K562 (cell line): Measurements from ENCODE around the gene MAPT. TPM values are rescaled to one million over a fixed set of nuclear protein-coding genes. Genes with fewer than 3 reads are reported as not detected.
A peak's percentile ranks its signal among the peaks of the same experiment; 100 is the strongest.

Source experiments
- ATAC-seq: fragments of 200-7000 bp; cut with Tn5 transposase; 3 replicates; pipeline ENCODE4 v1.9.1; 2020; ENCODE audit warnings: moderate library complexity
- BruUV-seq: library from RNA; stranded (reverse); fragments of 400-500 nt; replicated peaks from 2 replicates; lab custom pipeline; 2021; lab: Mats Ljungman, UMichigan
- CTCF ChIA-PET: fragments of 300-600 bp; formaldehyde crosslinking; extraction: SDS; loops from one replicate; lab custom pipeline; 2021; ENCODE audit warnings: low intra/inter-chr PET ratio; lab: Yijun Ruan, JAX
- POLR2A ChIA-PET: fragments of 300-600, 350-650 bp; sonication (Branson Sonifier 250); formaldehyde crosslinking; extraction: SDS; loops from one replicate; lab custom pipeline; 2021; ENCODE audit warnings: antibody characterized with exemption, inconsistent platforms; lab: Yijun Ruan, JAX
- DNase-seq, 4 experiments: peaks; one replicate each; pipeline versions ENCODE4 v3.0.0 to v3.0.0-alpha.2; 2011 to 2018; ENCODE audit warnings: low spot score in 3 of 4, mixed read lengths in 3 of 4; ENCODE audit errors: extremely low read depth in 1 of 4
- FAIRE-seq: peaks from 2 replicates; lab custom pipeline; 2011; peaks lifted over from hg19 to GRCh38; lab: Jason Lieb, UNC
- H2AFZ ChIP-seq: 2 replicates; pipeline ENCODE4 v1.6.0; 2011; ENCODE audit warnings: low read depth, low read length, control low read depth, inconsistent platforms
- H3K27ac ChIP-seq: fragments of 200-600 bp; 3 replicates; pipeline ENCODE4 v1.8.0; 2011; ENCODE audit warnings: low read depth, mild to moderate bottlenecking, control low read depth, inconsistent platforms, low read length, moderate library complexity, mixed read lengths; ENCODE audit errors: extremely low read depth
- H3K27me3 ChIP-seq, 2 experiments: fragments of 300-600 bp in 1 of 2; 2 replicates in 1 of 2; 3 replicates in 1 of 2; pipeline versions ENCODE4 v1.6.0 to v1.8.0; 2011; ENCODE audit warnings: inconsistent platforms in 2 of 2, low read length in 2 of 2, mild to moderate bottlenecking in 1 of 2, mixed read lengths in 1 of 2, moderate library complexity in 1 of 2; ENCODE audit not compliant: control insufficient read depth in 2 of 2, insufficient read depth in 2 of 2
- H3K36me3 ChIP-seq: fragments of 300-600 bp; 3 replicates; pipeline ENCODE4 v1.8.0; 2011; ENCODE audit warnings: mild to moderate bottlenecking, low read length, inconsistent platforms; ENCODE audit not compliant: control insufficient read depth, insufficient read depth
- H3K4me1 ChIP-seq, 2 experiments: fragments of 200-600 bp in 1 of 2; replicated peaks in 1 of 2; 2 replicates in 1 of 2; 3 replicates in 1 of 2; pipeline versions ENCODE4 v1.5.1 to v1.8.0; 2011; ENCODE audit warnings: inconsistent platforms in 2 of 2, low read length in 2 of 2, mild to moderate bottlenecking in 1 of 2, mixed read lengths in 1 of 2, moderate library complexity in 1 of 2; ENCODE audit not compliant: control insufficient read depth in 2 of 2, insufficient read depth in 2 of 2
- H3K4me2 ChIP-seq: 2 replicates; pipeline ENCODE4 v1.6.1; 2011; ENCODE audit warnings: low read length, control low read depth, inconsistent platforms, mixed read lengths; ENCODE audit not compliant: insufficient read depth
- H3K4me3 ChIP-seq: fragments of 200-600 bp; sonication (generic), shearing (Covaris generic); 2 replicates; pipeline ENCODE4 v1.5.1; 2016; ENCODE audit warnings: control low read depth, inconsistent platforms
- H3K79me2 ChIP-seq: fragments of 200-600 bp; 3 replicates; pipeline ENCODE4 v1.8.0; 2011; ENCODE audit warnings: low read length, inconsistent platforms; ENCODE audit not compliant: control insufficient read depth, insufficient read depth
- H3K9ac ChIP-seq, 2 experiments: 2 replicates each; pipeline versions ENCODE4 v1.6.0 to v1.6.1; 2011; ENCODE audit warnings: low read depth in 2 of 2, low read length in 2 of 2, control low read depth in 1 of 2, inconsistent platforms in 1 of 2, mild to moderate bottlenecking in 1 of 2, mixed read lengths in 1 of 2; ENCODE audit not compliant: insufficient read depth in 1 of 2
- H3K9me1 ChIP-seq: one replicate; pipeline ENCODE4 v1.6.0; 2011; ENCODE audit warnings: inconsistent platforms, mild to moderate bottlenecking, low read length, moderate library complexity; ENCODE audit not compliant: control insufficient read depth, insufficient read depth
- H3K9me3 ChIP-seq: replicated peaks from 2 replicates; pipeline ENCODE4 v1.5.1; 2011; ENCODE audit warnings: low read depth, low read length, inconsistent platforms; ENCODE audit not compliant: control insufficient read depth, insufficient read depth
- H4K20me1 ChIP-seq: replicated peaks from 2 replicates; pipeline ENCODE4 v1.6.1; 2011; ENCODE audit warnings: low read length, inconsistent platforms, mixed read lengths; ENCODE audit not compliant: control insufficient read depth, insufficient read depth
- ADNP ChIP-seq: fragments of 200-800 bp; sonication (Bioruptor generic); IDR thresholded peaks from 2 replicates; pipeline ENCODE4 v1.6.1; 2016; ENCODE audit warnings: missing genetic modification characterization, missing compliant biosample characterization
- ARHGAP35 ChIP-seq: fragments of 450-650 bp; IDR thresholded peaks from 2 replicates; pipeline ENCODE4 v1.6.1; 2018; ENCODE audit not compliant: partially characterized antibody
- ATF7 ChIP-seq: fragments of 450-650 bp; IDR thresholded peaks from 2 replicates; pipeline ENCODE4 v1.7.1; 2014; ENCODE audit warnings: mild to moderate bottlenecking, moderate library complexity
- BRCA1 ChIP-seq, 2 experiments: fragments of 450-650 bp in 1 of 2; sonication (generic) in 1 of 2; formaldehyde crosslinking in 1 of 2; IDR thresholded peaks; 2 replicates each; pipeline versions ENCODE4 v1.5.0 to v1.6.1; 2017 to 2020; ENCODE audit warnings: mild to moderate bottlenecking in 1 of 2, missing genetic modification reagents in 1 of 2
- KLF1 ChIP-seq: fragments of 450-650 bp; IDR thresholded peaks from 2 replicates; pipeline ENCODE4 v1.6.1; 2016; ENCODE audit warnings: missing genetic modification characterization, missing compliant biosample characterization
- SMARCE1 ChIP-seq: fragments of 450-650 bp; IDR thresholded peaks from 2 replicates; pipeline ENCODE4 v1.7.1; 2016; ENCODE audit warnings: mild to moderate bottlenecking
- YBX1 ChIP-seq: fragments of 450-650 bp; IDR thresholded peaks from 2 replicates; pipeline ENCODE4 v1.7.1; 2016; ENCODE audit warnings: mild to moderate bottlenecking
- ZNF253 ChIP-seq: fragments of 250-450 bp; sonication (Bioruptor Pico); conservative IDR thresholded peaks from 2 replicates; pipeline ENCODE4 v1.6.1; 2021; ENCODE audit warnings: mild to moderate bottlenecking
- WGBS: fragments of 100-300 bp; shearing (Covaris generic); methylation state at CpG from one replicate; pipeline ENCODE4 v1.1.6; 2016; ENCODE audit warnings: low coverage, mixed read lengths; ENCODE audit not compliant: insufficient coverage; ENCODE audit errors: missing lambda C conversion rate; 5-methylcytosine and 5-hydroxymethylcytosine counted together
- in situ Hi-C: fragments of 300-500 bp; cut with MboI; formaldehyde crosslinking; loops from 4 replicates; pipeline ENCODE4 v1.15.0; 2018; ENCODE audit warnings: inconsistent platforms, mixed read lengths
- intact Hi-C: fragments of 100-400 bp; cut with micrococcal nuclease; formaldehyde crosslinking; loops from 2 replicates; pipeline ENCODE4 v1.14.2; 2022
- polyA plus RNA-seq, 8 experiments: library from polyadenylated mRNA; depleted of rRNA in 4 of 8; stranded (reverse) in 5 of 8; unstranded in 3 of 8; fragments of >200 nt; fragmentation: Nextera tagmentation in 2 of 8; fragmentation: Illumina TruSeq in 1 of 8; extraction: Ambion mirVana in 2 of 8; extraction: Trizol in 1 of 8; gene quantifications; 2 replicates each; pipeline versions ENCODE4 v1.2.1 to v1.2.3, GENCODE V29; 2011 to 2014; ENCODE audit warnings: inconsistent platforms in 1 of 8, missing spikeins in 1 of 8
- total RNA-seq, 7 experiments: library from RNA; depleted of rRNA in 6 of 7; stranded (reverse); fragments of >200 nt in 6 of 7; fragmentation: Illumina TruSeq in 2 of 7; extraction: Trizol in 2 of 7; gene quantifications; 2 replicates each; pipeline versions ENCODE4 v1.2.1 to v1.2.3, GENCODE V29; 2011 to 2021; ENCODE audit warnings: low replicate concordance in 1 of 7
- TF ChIP-seq, protein P1 (sequence below), 2 experiments: fragments of 250-450 bp in 1 of 2; fragments of 450-650 bp in 1 of 2; sonication (Bioruptor Pico) in 1 of 2; IDR thresholded peaks; 2 replicates each; pipeline versions ENCODE4 v1.6.1 to v1.8.0; 2016 to 2021; ENCODE audit warnings: mild to moderate bottlenecking in 2 of 2, moderate library complexity in 2 of 2, missing compliant biosample characterization in 1 of 2, missing genetic modification characterization in 1 of 2
- TF ChIP-seq, protein P2 (sequence below): fragments of 250-450 bp; sonication (Bioruptor Pico); IDR thresholded peaks from 2 replicates; pipeline ENCODE4 v1.8.0; 2021; ENCODE audit warnings: moderate library complexity, mild to moderate bottlenecking, inconsistent platforms
- TF ChIP-seq, protein P3 (sequence below): fragments of 200-600 bp; sonication (generic); IDR thresholded peaks from one replicate; pipeline ENCODE4 v1.6.1; 2012; ENCODE audit warnings: mild to moderate bottlenecking, low read depth, low read length, inconsistent platforms

The MAPT gene
- total and polyA plus RNA-seq, 9 of the 15 experiments (the other 6 are each of a cell fraction or from before 2014, with no cell fraction given) = 0.04 to 1.1 (median 0.36) TPM

DNA sequence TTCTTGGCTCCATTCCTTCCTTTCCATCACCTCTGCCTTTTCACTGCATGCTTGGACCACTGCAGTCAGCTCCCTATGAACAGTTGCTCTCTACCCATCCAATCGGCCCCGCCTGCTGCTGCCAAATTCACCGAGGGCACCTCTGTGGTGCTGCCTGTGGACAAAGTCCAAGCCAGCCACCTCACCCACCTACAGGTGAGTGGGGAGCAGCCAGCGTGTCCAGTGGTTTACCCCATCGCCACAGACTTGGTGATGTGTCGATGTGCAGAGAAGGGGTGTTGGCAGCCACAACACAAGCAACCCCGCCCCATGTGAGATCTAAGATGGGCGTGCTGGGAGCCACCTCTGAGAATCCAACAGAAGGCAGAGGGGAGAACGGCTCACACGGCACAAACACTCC, 61.0 kb downstream of the MAPT start:
- no peak for FAIRE-seq
- no TSS peak for BruUV-seq
- CTCF ChIA-PET = no interaction called here
- Histone ChIP-seq H4K20me1 (no peaks in the 10 kb centered on the region), H3K27me3 (peaks cover 3 to 33% of the 10 kb centered on the region in 2 experiments), H3K4me1 (peaks cover 3 to 8% of the 10 kb centered on the region in 2 experiments; a peak in 2 of 5 replicates), H3K4me3 (no peak overlapping the region), H3K27ac (no peak overlapping the region), H3K9ac (peak overlapping the region in 1 of 2 experiments; percentile 2; a peak in 1 of 4 replicates), H3K4me2 (no peak overlapping the region), H2AFZ (0 out of 2 replicates have a peak overlapping the region, but pooled peaks have one; percentile 8), H3K79me2 (no peaks in the 10 kb centered on the region), H3K9me3 (no peaks in the 10 kb centered on the region), H3K36me3 (no peaks in the 10 kb centered on the region), H3K9me1 (no peaks in the 10 kb centered on the region)
- ATAC-seq = no peak
- WGBS = 17% methylated on average over 8 of the region's 10 CpGs
- in situ Hi-C loops (no loop called here), intact Hi-C loops (no loop called here)
- DNase-seq = no peak
- POLR2A ChIA-PET = interaction anchor here (0.6 to 1.5 kb wide), 3 partner anchors 13 to 16 kb away, joined by 3 to 5 read pairs (median 4); no protein-coding TSS in a partner anchor
- TF ChIP-seq BRCA1 (IDR thresholded peaks at IDR 0.05) (no peak), BRCA1 (CRISPR knock-in tag; IDR thresholded peaks at IDR 0.05) (no peak), YBX1 (no peak), KLF1 (tag) (no peak), ATF7 (no peak), ADNP (tag) (no peak), ARHGAP35 (no peak), ZNF253 (CRISPR knock-in tag) (no peak), SMARCE1 (no peak)
- TF ChIP-seq, protein P1, sequence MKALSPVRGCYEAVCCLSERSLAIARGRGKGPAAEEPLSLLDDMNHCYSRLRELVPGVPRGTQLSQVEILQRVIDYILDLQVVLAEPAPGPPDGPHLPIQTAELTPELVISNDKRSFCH (CRISPR knock-in tag; IDR thresholded peaks at IDR 0.05) = no peak
- TF ChIP-seq, protein P1 (tag; IDR thresholded peaks at IDR 0.05) = no peak
- TF ChIP-seq, protein P2, sequence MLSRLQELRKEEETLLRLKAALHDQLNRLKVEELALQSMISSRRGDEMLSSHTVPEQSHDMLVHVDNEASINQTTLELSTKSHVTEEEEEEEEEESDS (CRISPR knock-in tag) = no peak
- TF ChIP-seq, protein P3, sequence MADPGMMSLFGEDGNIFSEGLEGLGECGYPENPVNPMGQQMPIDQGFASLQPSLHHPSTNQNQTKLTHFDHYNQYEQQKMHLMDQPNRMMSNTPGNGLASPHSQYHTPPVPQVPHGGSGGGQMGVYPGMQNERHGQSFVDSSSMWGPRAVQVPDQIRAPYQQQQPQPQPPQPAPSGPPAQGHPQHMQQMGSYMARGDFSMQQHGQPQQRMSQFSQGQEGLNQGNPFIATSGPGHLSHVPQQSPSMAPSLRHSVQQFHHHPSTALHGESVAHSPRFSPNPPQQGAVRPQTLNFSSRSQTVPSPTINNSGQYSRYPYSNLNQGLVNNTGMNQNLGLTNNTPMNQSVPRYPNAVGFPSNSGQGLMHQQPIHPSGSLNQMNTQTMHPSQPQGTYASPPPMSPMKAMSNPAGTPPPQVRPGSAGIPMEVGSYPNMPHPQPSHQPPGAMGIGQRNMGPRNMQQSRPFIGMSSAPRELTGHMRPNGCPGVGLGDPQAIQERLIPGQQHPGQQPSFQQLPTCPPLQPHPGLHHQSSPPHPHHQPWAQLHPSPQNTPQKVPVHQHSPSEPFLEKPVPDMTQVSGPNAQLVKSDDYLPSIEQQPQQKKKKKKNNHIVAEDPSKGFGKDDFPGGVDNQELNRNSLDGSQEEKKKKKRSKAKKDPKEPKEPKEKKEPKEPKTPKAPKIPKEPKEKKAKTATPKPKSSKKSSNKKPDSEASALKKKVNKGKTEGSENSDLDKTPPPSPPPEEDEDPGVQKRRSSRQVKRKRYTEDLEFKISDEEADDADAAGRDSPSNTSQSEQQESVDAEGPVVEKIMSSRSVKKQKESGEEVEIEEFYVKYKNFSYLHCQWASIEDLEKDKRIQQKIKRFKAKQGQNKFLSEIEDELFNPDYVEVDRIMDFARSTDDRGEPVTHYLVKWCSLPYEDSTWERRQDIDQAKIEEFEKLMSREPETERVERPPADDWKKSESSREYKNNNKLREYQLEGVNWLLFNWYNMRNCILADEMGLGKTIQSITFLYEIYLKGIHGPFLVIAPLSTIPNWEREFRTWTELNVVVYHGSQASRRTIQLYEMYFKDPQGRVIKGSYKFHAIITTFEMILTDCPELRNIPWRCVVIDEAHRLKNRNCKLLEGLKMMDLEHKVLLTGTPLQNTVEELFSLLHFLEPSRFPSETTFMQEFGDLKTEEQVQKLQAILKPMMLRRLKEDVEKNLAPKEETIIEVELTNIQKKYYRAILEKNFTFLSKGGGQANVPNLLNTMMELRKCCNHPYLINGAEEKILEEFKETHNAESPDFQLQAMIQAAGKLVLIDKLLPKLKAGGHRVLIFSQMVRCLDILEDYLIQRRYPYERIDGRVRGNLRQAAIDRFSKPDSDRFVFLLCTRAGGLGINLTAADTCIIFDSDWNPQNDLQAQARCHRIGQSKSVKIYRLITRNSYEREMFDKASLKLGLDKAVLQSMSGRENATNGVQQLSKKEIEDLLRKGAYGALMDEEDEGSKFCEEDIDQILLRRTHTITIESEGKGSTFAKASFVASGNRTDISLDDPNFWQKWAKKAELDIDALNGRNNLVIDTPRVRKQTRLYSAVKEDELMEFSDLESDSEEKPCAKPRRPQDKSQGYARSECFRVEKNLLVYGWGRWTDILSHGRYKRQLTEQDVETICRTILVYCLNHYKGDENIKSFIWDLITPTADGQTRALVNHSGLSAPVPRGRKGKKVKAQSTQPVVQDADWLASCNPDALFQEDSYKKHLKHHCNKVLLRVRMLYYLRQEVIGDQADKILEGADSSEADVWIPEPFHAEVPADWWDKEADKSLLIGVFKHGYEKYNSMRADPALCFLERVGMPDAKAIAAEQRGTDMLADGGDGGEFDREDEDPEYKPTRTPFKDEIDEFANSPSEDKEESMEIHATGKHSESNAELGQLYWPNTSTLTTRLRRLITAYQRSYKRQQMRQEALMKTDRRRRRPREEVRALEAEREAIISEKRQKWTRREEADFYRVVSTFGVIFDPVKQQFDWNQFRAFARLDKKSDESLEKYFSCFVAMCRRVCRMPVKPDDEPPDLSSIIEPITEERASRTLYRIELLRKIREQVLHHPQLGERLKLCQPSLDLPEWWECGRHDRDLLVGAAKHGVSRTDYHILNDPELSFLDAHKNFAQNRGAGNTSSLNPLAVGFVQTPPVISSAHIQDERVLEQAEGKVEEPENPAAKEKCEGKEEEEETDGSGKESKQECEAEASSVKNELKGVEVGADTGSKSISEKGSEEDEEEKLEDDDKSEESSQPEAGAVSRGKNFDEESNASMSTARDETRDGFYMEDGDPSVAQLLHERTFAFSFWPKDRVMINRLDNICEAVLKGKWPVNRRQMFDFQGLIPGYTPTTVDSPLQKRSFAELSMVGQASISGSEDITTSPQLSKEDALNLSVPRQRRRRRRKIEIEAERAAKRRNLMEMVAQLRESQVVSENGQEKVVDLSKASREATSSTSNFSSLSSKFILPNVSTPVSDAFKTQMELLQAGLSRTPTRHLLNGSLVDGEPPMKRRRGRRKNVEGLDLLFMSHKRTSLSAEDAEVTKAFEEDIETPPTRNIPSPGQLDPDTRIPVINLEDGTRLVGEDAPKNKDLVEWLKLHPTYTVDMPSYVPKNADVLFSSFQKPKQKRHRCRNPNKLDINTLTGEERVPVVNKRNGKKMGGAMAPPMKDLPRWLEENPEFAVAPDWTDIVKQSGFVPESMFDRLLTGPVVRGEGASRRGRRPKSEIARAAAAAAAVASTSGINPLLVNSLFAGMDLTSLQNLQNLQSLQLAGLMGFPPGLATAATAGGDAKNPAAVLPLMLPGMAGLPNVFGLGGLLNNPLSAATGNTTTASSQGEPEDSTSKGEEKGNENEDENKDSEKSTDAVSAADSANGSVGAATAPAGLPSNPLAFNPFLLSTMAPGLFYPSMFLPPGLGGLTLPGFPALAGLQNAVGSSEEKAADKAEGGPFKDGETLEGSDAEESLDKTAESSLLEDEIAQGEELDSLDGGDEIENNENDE = no peak
